H1 (cell line): Measurements from ENCODE around the gene A2ML1.

Source experiments
- GABPA ChIP-seq: IDR thresholded peaks from 2 replicates; pipeline ENCODE4 v1.6.1; 2011; ENCODE audit warnings: mild to moderate bottlenecking, low read length, moderate library complexity, borderline replicate concordance; ENCODE audit not compliant: insufficient read depth
- KDM1A ChIP-seq: fragments of 200-600, 300-600 bp; sonication (generic); IDR thresholded peaks from 2 replicates; pipeline ENCODE4 v1.7.1; 2016; ENCODE audit warnings: mild to moderate bottlenecking, low read length, borderline replicate concordance
- RFX5 ChIP-seq: IDR thresholded peaks from 2 replicates; pipeline ENCODE4 v1.6.1; 2011; ENCODE audit warnings: low read depth, low read length, improper control_type of control experiment, borderline replicate concordance
- TCF12 ChIP-seq: IDR thresholded peaks from 2 replicates; pipeline ENCODE4 v1.6.1; 2011; ENCODE audit warnings: low read depth, mild to moderate bottlenecking, low read length

DNA sequence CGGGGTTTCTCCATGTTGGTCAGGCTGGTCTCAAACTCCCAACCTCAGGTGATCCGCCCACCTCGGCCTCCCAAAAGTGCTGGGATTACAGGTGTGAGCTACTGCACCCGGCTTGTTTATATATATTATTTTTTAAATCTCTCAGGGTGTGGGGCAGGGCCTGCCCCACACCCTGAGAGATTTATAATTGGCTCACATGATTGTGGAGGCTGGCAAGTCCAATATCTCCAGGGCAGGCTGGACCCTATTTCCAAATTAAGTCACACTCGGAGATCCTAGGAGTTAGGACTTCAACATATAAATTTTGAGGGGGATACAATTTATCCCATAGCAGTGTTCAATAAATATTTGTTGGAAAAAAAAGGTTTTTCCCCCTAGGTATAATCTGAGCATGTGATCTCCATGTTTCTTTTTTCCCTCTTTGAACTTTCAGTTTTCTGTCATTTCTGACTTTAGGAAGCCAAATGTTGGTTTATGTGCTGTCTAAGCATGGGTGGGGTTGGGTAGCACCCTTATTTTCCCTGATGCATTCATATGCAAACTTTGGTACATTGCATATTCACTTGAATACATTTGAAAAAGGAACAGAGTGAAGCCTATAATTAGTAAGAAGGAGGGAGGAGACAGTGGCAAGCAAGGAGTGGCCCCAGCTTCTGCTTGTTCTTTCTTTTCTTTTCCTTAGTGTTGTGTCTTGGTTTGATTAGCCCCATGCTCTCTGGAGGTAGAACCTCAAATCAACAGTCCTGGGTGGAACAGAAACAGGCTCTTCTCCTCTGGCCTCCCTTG is 8.7 kb upstream of the A2ML1 start:
- TF ChIP-seq RFX5 (no peak), KDM1A (no peak), GABPA (no peak), TCF12 (no peak)
